ENCODE results near the gene ELAPOR2.

The ELAPOR2 gene

GRCh38 chr7:87032604-87033339 is 26.7 kb downstream of the ELAPOR2 start:
- no peak overlapping the region for H3K4me2 ChIP-seq (ENCODE audit: low read length)
- no peaks in the 10 kb centered on the region for H4K20me1 ChIP-seq (ENCODE audit: insufficient read depth, low read length)
- no peaks in the 10 kb centered on the region for H3K79me2 ChIP-seq (ENCODE audit: insufficient read depth, low read length)
- no peak for TF ChIP-seq EZH2 (IDR thresholded peaks at IDR 0.05; ENCODE audit: borderline replicate concordance, low read length)
- no peak for TF ChIP-seq CTCF (IDR thresholded peaks at IDR 0.05; ENCODE audit: low read length)
- H3K9me3 ChIP-seq (ENCODE audit: low read length): 0 out of 2 replicates have a peak, but pooled peaks cover 2% of the 10 kb centered on the region
- no peak overlapping the region for H3K4me3 ChIP-seq (ENCODE audit: low read depth, low read length, poor library complexity, severe bottlenecking)
- peaks cover 6% of the 10 kb centered on the region for H3K4me1 ChIP-seq (ENCODE audit: insufficient read depth, low read length, severe bottlenecking)
- no peak overlapping the region for H3K9ac ChIP-seq (ENCODE audit: low read length)
- H3F3A ChIP-seq (ENCODE audit: insufficient read depth, low read length): no peaks in the 10 kb centered on the region
- no peaks in the 10 kb centered on the region for H3K27me3 ChIP-seq (ENCODE audit: insufficient read depth, low read length)
- H2AFZ ChIP-seq (ENCODE audit: low read length): no peak overlapping the region
- no peaks in the 10 kb centered on the region for H3K9me2 ChIP-seq (ENCODE audit: low read depth, low read length)
- no peak overlapping the region for H3K27ac ChIP-seq (ENCODE audit: low read depth, low read length, poor library complexity, severe bottlenecking)
- no peaks in the 10 kb centered on the region for H3K36me3 ChIP-seq (ENCODE audit: insufficient read depth, low read length)

GRCh38 chr7:87029078-87029477 is 30.4 kb downstream of the ELAPOR2 start:
- H3K79me2 ChIP-seq (ENCODE audit: insufficient read depth, low read length): no peaks in the 10 kb centered on the region
- H3K27me3 ChIP-seq (ENCODE audit: insufficient read depth, low read length): no peaks in the 10 kb centered on the region
- H3K36me3 ChIP-seq (ENCODE audit: insufficient read depth, low read length): no peaks in the 10 kb centered on the region
- H3K4me3 ChIP-seq (ENCODE audit: low read depth, low read length, poor library complexity, severe bottlenecking): no peak overlapping the region
- no peak overlapping the region for H3K9ac ChIP-seq (ENCODE audit: low read length)
- H3K9me3 ChIP-seq (ENCODE audit: low read length): 0 out of 2 replicates have a peak, but pooled peaks cover 2% of the 10 kb centered on the region
- H3K4me1 ChIP-seq (ENCODE audit: insufficient read depth, low read length, severe bottlenecking): peaks cover 11% of the 10 kb centered on the region
- TF ChIP-seq CTCF (IDR thresholded peaks at IDR 0.05; ENCODE audit: low read length) (no peak), EZH2 (IDR thresholded peaks at IDR 0.05; ENCODE audit: borderline replicate concordance, low read length) (no peak)
- H2AFZ ChIP-seq (ENCODE audit: low read length): no peak overlapping the region
- no peak overlapping the region for H3K4me2 ChIP-seq (ENCODE audit: low read length)
- no peaks in the 10 kb centered on the region for H3K9me2 ChIP-seq (ENCODE audit: low read depth, low read length)
- no peaks in the 10 kb centered on the region for H3F3A ChIP-seq (ENCODE audit: insufficient read depth, low read length)
- no peaks in the 10 kb centered on the region for H4K20me1 ChIP-seq (ENCODE audit: insufficient read depth, low read length)
- H3K27ac ChIP-seq (ENCODE audit: low read depth, low read length, poor library complexity, severe bottlenecking): no peak overlapping the region

- no peaks in the 10 kb centered on the region for H3K79me2 ChIP-seq (ENCODE audit: insufficient read depth, low read length)
- TF ChIP-seq CTCF (IDR thresholded peaks at IDR 0.05; ENCODE audit: low read length) (no peak; the same call in 1 of the 2 replicates), EZH2 (IDR thresholded peaks at IDR 0.05; ENCODE audit: borderline replicate concordance, low read length) (no peak)
- no peak overlapping the region for H3K9ac ChIP-seq (ENCODE audit: low read length)
- H2AFZ ChIP-seq (ENCODE audit: low read length): no peak overlapping the region
- 0 out of 2 replicates have a peak, but pooled peaks cover 2% of the 10 kb centered on the region for H3K9me3 ChIP-seq (ENCODE audit: low read length)
- H3F3A ChIP-seq (ENCODE audit: insufficient read depth, low read length): no peaks in the 10 kb centered on the region
- no peaks in the 10 kb centered on the region for H4K20me1 ChIP-seq (ENCODE audit: insufficient read depth, low read length)
- H3K27ac ChIP-seq (ENCODE audit: low read depth, low read length, poor library complexity, severe bottlenecking): no peak overlapping the region
- no peaks in the 10 kb centered on the region for H3K36me3 ChIP-seq (ENCODE audit: insufficient read depth, low read length)
- H3K4me2 ChIP-seq (ENCODE audit: low read length): no peak overlapping the region
- no peaks in the 10 kb centered on the region for H3K9me2 ChIP-seq (ENCODE audit: low read depth, low read length)
- H3K27me3 ChIP-seq (ENCODE audit: insufficient read depth, low read length): no peaks in the 10 kb centered on the region
- peaks cover 11% of the 10 kb centered on the region for H3K4me1 ChIP-seq (ENCODE audit: insufficient read depth, low read length, severe bottlenecking)
- H3K4me3 ChIP-seq (ENCODE audit: low read depth, low read length, poor library complexity, severe bottlenecking): no peak overlapping the region
Measured at GRCh38 chr7:87028636-87029035, 30.8 kb downstream of the ELAPOR2 start.
